Retinal pigment epithelial cell (primary cell): ENCODE results near the gene RNF212.

Experiments
- DNase-seq: peaks from one replicate; pipeline ENCODE4 v3.0.0-alpha.2; 2010; ENCODE audit warnings: low read depth
- H3K4me3 ChIP-seq: 2 replicates; pipeline ENCODE4 v1.5.1; 2011; ENCODE audit warnings: mild to moderate bottlenecking, low read length, control low read depth, moderate library complexity
- TF ChIP-seq, protein P1 (sequence below): conservative IDR thresholded peaks from 2 replicates; pipeline ENCODE4 v1.5.1; 2011; ENCODE audit warnings: low read depth, low read length, control low read depth, inconsistent platforms

The RNF212 gene

DNA sequence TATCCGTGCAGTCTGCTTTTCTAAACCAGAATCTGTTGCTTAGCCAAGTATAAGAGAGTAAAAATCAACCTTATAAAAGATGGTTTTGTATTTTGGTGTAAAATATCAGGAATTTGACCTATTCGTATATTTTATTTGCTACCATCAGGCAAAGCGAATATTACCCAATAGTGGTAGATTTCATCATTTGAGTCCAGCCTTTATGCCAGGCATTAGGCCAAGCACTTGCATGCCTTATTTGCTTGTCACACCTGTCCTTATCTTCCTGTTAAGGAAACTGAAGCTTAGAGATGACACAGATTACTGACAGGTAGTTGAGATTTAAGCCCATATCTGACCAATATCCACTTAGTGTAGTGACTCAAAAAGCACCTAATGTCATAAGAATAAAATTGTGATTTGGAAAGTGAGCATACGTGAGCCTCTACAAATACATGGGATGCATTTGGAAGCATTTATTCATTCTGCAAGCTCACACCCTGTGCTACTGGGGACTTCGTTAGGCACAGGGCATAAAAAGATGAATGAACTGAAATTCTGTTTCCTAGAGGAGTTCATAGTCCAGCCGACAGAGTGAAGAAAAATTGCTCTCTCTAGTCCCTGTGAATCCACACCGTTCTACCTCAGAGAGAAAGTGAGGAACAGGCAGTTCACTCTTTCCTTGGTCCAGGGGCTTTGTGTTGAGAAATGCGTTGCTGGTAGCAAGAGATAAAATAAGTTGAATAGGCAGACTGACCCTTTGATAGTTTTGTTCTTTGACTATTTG is 2.3 kb upstream of the RNF212 start:
- H3K4me3 ChIP-seq: no peak overlapping the region
- no peak for DNase-seq
- TF ChIP-seq, protein P1, sequence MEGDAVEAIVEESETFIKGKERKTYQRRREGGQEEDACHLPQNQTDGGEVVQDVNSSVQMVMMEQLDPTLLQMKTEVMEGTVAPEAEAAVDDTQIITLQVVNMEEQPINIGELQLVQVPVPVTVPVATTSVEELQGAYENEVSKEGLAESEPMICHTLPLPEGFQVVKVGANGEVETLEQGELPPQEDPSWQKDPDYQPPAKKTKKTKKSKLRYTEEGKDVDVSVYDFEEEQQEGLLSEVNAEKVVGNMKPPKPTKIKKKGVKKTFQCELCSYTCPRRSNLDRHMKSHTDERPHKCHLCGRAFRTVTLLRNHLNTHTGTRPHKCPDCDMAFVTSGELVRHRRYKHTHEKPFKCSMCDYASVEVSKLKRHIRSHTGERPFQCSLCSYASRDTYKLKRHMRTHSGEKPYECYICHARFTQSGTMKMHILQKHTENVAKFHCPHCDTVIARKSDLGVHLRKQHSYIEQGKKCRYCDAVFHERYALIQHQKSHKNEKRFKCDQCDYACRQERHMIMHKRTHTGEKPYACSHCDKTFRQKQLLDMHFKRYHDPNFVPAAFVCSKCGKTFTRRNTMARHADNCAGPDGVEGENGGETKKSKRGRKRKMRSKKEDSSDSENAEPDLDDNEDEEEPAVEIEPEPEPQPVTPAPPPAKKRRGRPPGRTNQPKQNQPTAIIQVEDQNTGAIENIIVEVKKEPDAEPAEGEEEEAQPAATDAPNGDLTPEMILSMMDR: no peak

DNA sequence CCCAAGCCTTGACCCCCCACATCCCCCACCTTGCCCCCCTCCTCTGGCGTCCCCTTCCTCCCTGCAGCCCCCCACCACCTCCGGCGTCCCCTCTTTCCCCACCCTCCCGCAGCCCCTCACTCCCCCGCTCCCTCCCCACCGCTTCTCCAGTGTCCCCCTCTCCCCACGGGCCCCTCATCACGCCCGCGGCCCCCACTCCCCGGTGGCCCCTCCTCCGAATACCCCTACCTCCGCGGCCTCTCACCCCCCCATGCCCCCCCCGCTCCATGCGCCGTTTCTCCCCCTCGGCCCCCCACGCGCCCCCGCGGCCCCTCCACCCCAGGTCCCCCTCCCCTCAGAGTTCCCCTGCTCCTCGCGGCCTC is 562 bp downstream of the RNF212 start:
- DNase-seq: no peak
- TF ChIP-seq, protein P1: no peak

DNA sequence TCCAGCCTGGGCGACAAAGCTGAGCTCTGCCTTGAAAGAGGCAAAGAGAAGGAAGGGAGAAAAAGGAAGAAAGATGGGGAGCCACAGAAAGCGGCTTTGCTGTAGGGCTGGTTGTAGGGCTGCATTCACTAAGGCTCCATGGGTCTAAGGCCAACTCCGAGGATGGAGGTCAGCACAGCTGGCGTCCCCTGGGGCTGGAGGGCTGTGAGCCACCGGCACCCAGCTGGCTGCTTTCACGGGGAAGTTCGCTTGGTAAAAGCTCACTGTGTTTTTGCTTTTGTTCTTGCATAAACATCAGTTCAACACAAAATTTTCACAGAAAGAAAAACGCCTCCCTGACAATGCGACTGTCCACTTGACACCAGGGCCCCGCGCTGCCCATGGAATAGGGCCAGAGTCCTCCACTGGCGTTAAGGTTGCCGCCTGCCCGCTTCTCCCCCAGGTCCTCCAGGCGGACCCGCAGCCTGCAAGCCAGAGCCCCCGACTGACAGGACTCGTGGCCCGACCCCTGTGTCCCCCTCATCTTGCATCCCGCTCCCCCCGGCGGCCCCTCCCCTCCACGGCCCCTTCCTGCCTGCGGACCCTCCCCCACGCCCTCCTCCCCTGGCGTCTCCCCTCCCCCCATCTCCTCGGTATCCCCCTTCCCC is 1.1 kb downstream of the RNF212 start:
- no peak overlapping the region for H3K4me3 ChIP-seq
- no peak for DNase-seq
- TF ChIP-seq, protein P1: no peak

More for the DNA sequence above, 562 bp downstream of the RNF212 start:
- no peak overlapping the region for H3K4me3 ChIP-seq

DNA sequence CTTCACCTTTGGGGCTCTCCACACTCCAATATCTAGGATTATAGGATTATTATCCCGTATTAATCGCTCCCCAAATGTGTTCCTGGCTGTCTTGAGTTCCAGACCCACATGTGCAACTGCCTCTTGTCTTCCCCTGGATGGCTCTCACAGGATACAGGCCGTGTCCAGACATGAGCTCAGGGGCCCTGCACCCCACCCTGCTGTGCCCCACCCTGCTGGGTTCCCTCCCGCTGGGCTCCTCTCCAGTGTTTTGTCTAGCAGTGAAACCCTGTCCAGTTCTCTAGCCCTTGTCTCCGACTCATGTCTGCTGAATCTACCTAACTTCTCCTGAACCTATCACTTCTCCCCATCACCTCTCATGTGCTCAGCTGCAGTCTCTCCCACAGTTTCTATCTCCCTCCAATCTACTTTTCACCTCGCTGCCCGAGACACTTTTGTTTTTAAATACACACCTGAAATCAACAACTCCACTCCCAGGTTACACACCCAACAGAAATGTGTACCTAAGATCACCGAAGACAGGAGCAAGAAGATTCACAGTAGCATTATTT is 2.0 kb downstream of the RNF212 start:
- no peak for DNase-seq

DNA sequence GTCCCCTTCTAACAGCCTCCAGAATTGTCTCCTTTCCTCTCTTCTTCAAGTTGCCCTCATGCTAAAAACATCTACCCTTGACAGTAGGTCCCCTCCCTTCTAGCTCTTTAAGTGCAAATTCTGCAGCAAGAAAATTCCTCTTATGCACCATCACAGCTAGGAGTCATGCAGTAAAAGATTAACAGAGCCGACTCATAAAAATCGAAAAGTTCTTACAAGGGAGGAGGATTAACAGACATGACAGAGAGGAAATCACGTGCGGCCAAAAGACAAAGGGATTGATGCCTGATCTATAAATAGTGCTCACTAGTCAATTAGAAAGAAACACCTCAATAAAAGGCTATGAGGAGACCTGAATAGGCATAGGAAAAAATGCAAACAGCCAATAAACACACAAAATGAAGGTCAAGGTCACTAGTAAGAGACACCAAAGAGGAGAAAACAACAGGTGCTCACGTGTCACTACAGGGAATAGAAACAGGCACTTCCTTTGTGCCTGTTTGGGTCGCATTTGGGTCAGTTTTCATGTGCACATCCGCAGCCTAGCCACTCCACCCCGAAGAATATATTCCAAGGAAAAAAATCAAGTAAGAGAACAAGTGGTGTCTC is 3.4 kb downstream of the RNF212 start:
- DNase-seq: peak; percentile 54
- TF ChIP-seq, protein P1: no peak
- H3K4me3 ChIP-seq: no peak overlapping the region

More for the DNA sequence above, 2.0 kb downstream of the RNF212 start:
- no peak overlapping the region for H3K4me3 ChIP-seq
- TF ChIP-seq, protein P1: no peak

DNA sequence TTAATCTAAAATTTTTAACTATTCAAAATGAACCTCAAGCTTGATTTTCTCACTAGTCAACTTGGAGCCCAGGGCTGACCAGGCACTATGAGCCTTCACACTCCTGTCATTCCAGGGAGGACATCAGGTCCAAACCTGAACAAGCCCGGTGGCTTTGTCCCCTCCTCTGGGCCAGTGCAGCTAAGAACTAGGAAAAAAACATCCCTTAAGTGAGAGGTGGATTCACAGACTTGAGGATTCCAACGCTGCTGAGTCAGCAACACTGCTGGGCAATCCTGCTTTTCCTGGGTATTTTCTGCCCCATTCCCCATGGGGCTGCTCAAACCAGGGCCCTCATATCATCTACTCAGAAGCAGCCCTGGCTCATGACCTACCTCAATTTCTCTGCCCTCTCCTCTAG is 4.0 kb downstream of the RNF212 start:
- TF ChIP-seq, protein P1: no peak
- DNase-seq: no peak
- no peak overlapping the region for H3K4me3 ChIP-seq
